GM12878 (cell line): Measurements from ENCODE around the gene ASAH2. TPM values are rescaled to one million over a fixed set of nuclear protein-coding genes. Genes with fewer than 3 reads are reported as not detected.
"Not testable (repeated sequence)": the region's sequence is repeated elsewhere in the genome, so short reads cannot be mapped to it uniquely, and the experiment has no call there.

ENCODE experiments used
- ATAC-seq: fragments of 200-7000 bp; cut with Tn5 transposase; 3 replicates; pipeline ENCODE4 v1.9.1; 2020; ENCODE audit warnings: mild to moderate bottlenecking, moderate library complexity
- BruUV-seq: library from RNA; stranded (reverse); fragments of 400-500 nt; replicated peaks from 2 replicates; lab custom pipeline; 2021; lab: Mats Ljungman, UMichigan
- CTCF ChIA-PET: fragments of 300-600 bp; sonication (Branson Sonifier 250); formaldehyde crosslinking; extraction: SDS; loops from one replicate; lab custom pipeline; 2021; ENCODE audit warnings: inconsistent platforms; lab: Yijun Ruan, JAX
- POLR2A ChIA-PET: fragments of 350-600 bp; formaldehyde crosslinking; extraction: SDS; loops from one replicate; lab custom pipeline; 2021; ENCODE audit warnings: inconsistent platforms; lab: Charles Lee
- RAD21 ChIA-PET: fragments of 300-600 bp; sonication (Branson Sonifier 250); formaldehyde crosslinking; loops from one replicate; lab custom pipeline; 2023; ENCODE audit warnings: antibody characterized with exemption; ENCODE audit not compliant: unreplicated experiment; lab: Charles Lee
- SMC1A ChIA-PET: fragments of 300-600 bp; sonication (Branson Sonifier 250); formaldehyde crosslinking; loops from one replicate; lab custom pipeline; 2023; ENCODE audit not compliant: unreplicated experiment, uncharacterized antibody; lab: Charles Lee
- DNase-seq: peaks from one replicate; pipeline ENCODE4 v3.0.0-alpha.2; 2011; ENCODE audit warnings: low read depth, low spot score
- FAIRE-seq: peaks from 3 replicates; lab custom pipeline; 2011; peaks lifted over from hg19 to GRCh38; lab: Jason Lieb, UNC
- H2AFZ ChIP-seq: 2 replicates; pipeline ENCODE4 v1.6.0; 2011; ENCODE audit warnings: low read depth, low read length, control low read depth; ENCODE audit not compliant: control insufficient read depth
- H3K27ac ChIP-seq: 2 replicates; pipeline ENCODE4 v1.5.1; 2011; ENCODE audit warnings: control low read depth; ENCODE audit not compliant: control insufficient read depth, insufficient read depth
- H3K27me3 ChIP-seq, 2 experiments: replicated peaks in 1 of 2; 2 replicates each; pipeline versions ENCODE4 v1.6.0 to v1.6.1; 2011; ENCODE audit warnings: low read length in 1 of 2; ENCODE audit not compliant: control insufficient read depth in 2 of 2, insufficient read depth in 2 of 2
- H3K36me3 ChIP-seq, 2 experiments: 2 replicates each; pipeline ENCODE4 v1.5.1; 2011; ENCODE audit warnings: low read length in 1 of 2; ENCODE audit not compliant: control insufficient read depth in 2 of 2, insufficient read depth in 2 of 2
- H3K4me1 ChIP-seq: 2 replicates; pipeline ENCODE4 v1.6.1; 2011; ENCODE audit warnings: mild to moderate bottlenecking, low read length, moderate library complexity, mixed read lengths; ENCODE audit not compliant: control insufficient read depth, insufficient read depth
- H3K4me2 ChIP-seq: 2 replicates; pipeline ENCODE4 v1.6.0; 2011; ENCODE audit warnings: control low read depth; ENCODE audit not compliant: control insufficient read depth, insufficient read depth
- H3K4me3 ChIP-seq: fragments of 200-600 bp; sonication (generic); 2 replicates; pipeline ENCODE4 v1.5.1; 2016
- H3K79me2 ChIP-seq: 2 replicates; pipeline ENCODE4 v1.6.0; 2011; ENCODE audit warnings: low read length; ENCODE audit not compliant: control insufficient read depth, insufficient read depth
- H3K9ac ChIP-seq: 2 replicates; pipeline ENCODE4 v1.8.0; 2011; ENCODE audit warnings: low read length, control low read depth, mixed read lengths; ENCODE audit not compliant: control insufficient read depth, insufficient read depth
- H3K9me3 ChIP-seq: replicated peaks from 3 replicates; pipeline ENCODE4 v1.5.1; 2011; ENCODE audit warnings: mild to moderate bottlenecking, low read length; ENCODE audit not compliant: control insufficient read depth, insufficient read depth
- H4K20me1 ChIP-seq: 2 replicates; pipeline ENCODE4 v1.6.0; 2011; ENCODE audit not compliant: control insufficient read depth, insufficient read depth
- BMI1 ChIP-seq: fragments of 450-650 bp; IDR thresholded peaks from 2 replicates; pipeline ENCODE4 v1.6.1; 2016; ENCODE audit warnings: mild to moderate bottlenecking, moderate library complexity, borderline replicate concordance
- CBX3 ChIP-seq: fragments of 200-600 bp; sonication (generic); IDR thresholded peaks from 2 replicates; pipeline ENCODE4 v1.6.1; 2016; ENCODE audit warnings: low read depth, borderline replicate concordance
- FOXK2 ChIP-seq: fragments of 450-650 bp; IDR thresholded peaks from 2 replicates; pipeline ENCODE4 v1.6.1; 2017; ENCODE audit warnings: mild to moderate bottlenecking, moderate library complexity
- GABPA ChIP-seq: IDR thresholded peaks from 2 replicates; pipeline ENCODE4 v1.6.1; 2014; ENCODE audit warnings: antibody characterized with exemption, low read depth, mild to moderate bottlenecking, inconsistent platforms
- GATAD2B ChIP-seq: fragments of 450-650 bp; conservative IDR thresholded peaks from 2 replicates; pipeline ENCODE4 v1.6.1; 2017; ENCODE audit warnings: low read depth, mild to moderate bottlenecking, moderate library complexity
- MTA3 ChIP-seq: IDR thresholded peaks from 2 replicates; pipeline ENCODE4 v1.6.1; 2012; ENCODE audit warnings: low read length, inconsistent platforms, borderline replicate concordance
- NBN ChIP-seq: fragments of 450-650 bp; IDR thresholded peaks from 2 replicates; pipeline ENCODE4 v1.6.1; 2016
- PAX8 ChIP-seq: fragments of 450-650 bp; IDR thresholded peaks from 2 replicates; pipeline ENCODE4 v1.6.1; 2017; ENCODE audit warnings: mild to moderate bottlenecking, moderate library complexity
- SMAD1 ChIP-seq: fragments of 450-650 bp; IDR thresholded peaks from 2 replicates; pipeline ENCODE4 v1.6.1; 2018; ENCODE audit warnings: mild to moderate bottlenecking, low read depth; ENCODE audit not compliant: partially characterized antibody
- TCF3 ChIP-seq: IDR thresholded peaks from 2 replicates; pipeline ENCODE4 v1.6.1; 2012; ENCODE audit warnings: low read depth, mild to moderate bottlenecking, low read length, borderline replicate concordance; ENCODE audit not compliant: insufficient read depth
- WGBS: methylation state at CpG from one replicate; pipeline ENCODE4 v1.1.6; 2016; ENCODE audit warnings: low lambda C conversion rate; ENCODE audit not compliant: insufficient replicate concordance, insufficient coverage; ENCODE audit errors: missing lambda C conversion rate; 5-methylcytosine and 5-hydroxymethylcytosine counted together
- in situ Hi-C: fragments of 300-500 bp; cut with MboI; formaldehyde crosslinking; loops from 9 replicates; pipeline ENCODE4 v1.14.3; 2018; ENCODE audit warnings: mixed read lengths
- intact Hi-C: fragments of 100-400 bp; cut with micrococcal nuclease; formaldehyde crosslinking; loops from one replicate; pipeline ENCODE4 v1.14.2; 2022; ENCODE audit not compliant: unreplicated experiment
- polyA plus RNA-seq, 11 experiments: library from polyadenylated mRNA; depleted of rRNA in 4 of 11; unstranded in 6 of 11; stranded (reverse) in 5 of 11; fragments of >200 nt; fragmentation: Nextera tagmentation in 4 of 11; fragmentation: Illumina TruSeq in 1 of 11; extraction: Ambion mirVana in 4 of 11; extraction: Trizol in 1 of 11; gene quantifications; 1 replicate in 1 of 11; 2 replicates in 10 of 11; pipeline versions ENCODE4 v1.2.1 to v1.2.3, GENCODE V29; 2011 to 2016; ENCODE audit warnings: inconsistent platforms in 2 of 11, missing spikeins in 2 of 11, low read depth in 1 of 11
- total RNA-seq, 4 experiments: library from RNA; depleted of rRNA in 3 of 4; stranded (reverse); fragments of >200 nt in 3 of 4; fragmentation: Illumina TruSeq in 1 of 4; extraction: Trizol in 1 of 4; gene quantifications; 2 replicates each; pipeline versions ENCODE4 v1.2.1 to v1.2.3, GENCODE V29; 2013 to 2021
- TF ChIP-seq, protein P1 (sequence below): IDR thresholded peaks from 2 replicates; pipeline ENCODE4 v1.6.1; 2011; ENCODE audit warnings: low read depth, mild to moderate bottlenecking, low read length, moderate library complexity, borderline replicate concordance; ENCODE audit errors: extremely low read depth
- TF ChIP-seq, protein P2 (sequence below): fragments of 450-650 bp; IDR thresholded peaks from 2 replicates; pipeline ENCODE4 v1.6.1; 2018; ENCODE audit warnings: borderline replicate concordance, mild to moderate bottlenecking; ENCODE audit not compliant: partially characterized antibody
- TF ChIP-seq, protein P3 (sequence below): fragments of 450-650 bp; IDR thresholded peaks from 2 replicates; pipeline ENCODE4 v1.6.1; 2018; ENCODE audit warnings: mild to moderate bottlenecking, low read depth, moderate library complexity; ENCODE audit not compliant: partially characterized antibody

The ASAH2 gene
- total and polyA plus RNA-seq, 10 of the 15 experiments (the other 5 are each of a cell fraction or from before 2014, with no cell fraction given) = 0.23 to 2.3 (median 1.1) TPM

DNA sequence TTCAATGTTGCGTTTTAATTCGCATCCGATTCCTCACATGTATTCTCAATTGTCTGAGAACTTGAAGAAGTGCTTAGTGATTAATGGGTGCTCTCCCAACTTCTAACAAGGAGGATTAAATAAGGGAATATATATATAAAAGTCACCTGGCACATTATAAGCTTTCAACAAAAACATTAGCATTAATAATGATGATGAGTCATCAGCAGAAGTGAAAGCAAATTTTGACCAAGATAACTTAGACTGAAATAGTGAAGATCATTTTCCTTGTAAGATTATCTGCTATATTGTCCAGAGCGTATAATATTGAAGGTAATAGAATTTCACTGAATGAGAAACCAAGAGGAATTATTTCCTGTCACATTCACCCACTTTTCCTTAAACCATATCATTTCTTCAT, 8.5 kb downstream of the ASAH2 start:
- SMC1A ChIA-PET = no interaction called here
- no peak for DNase-seq
- no peak for FAIRE-seq
- H3K4me3 ChIP-seq = no peak overlapping the region
- ATAC-seq = no peak
- CTCF ChIA-PET = interaction anchor here (1.0 to 2.1 kb wide), 2 partner anchors 16 to 18 kb away, joined by 3 to 5 read pairs; no protein-coding TSS in a partner anchor
- no peak overlapping the region for H3K27ac ChIP-seq
- POLR2A ChIA-PET = no interaction called here
- no peaks in the 10 kb centered on the region for H3K9me3 ChIP-seq
- H3K36me3 ChIP-seq = no peaks in the 10 kb centered on the region
- H3K9ac ChIP-seq = no peak overlapping the region
- WGBS = 75% methylated on average over 4 of the region's 4 CpGs
- BruUV-seq = no TSS peak
- H3K27me3 ChIP-seq = no peaks in the 10 kb centered on the region; a peak in 1 of 4 replicates
- TF ChIP-seq BMI1 (no peak), NBN (no peak), CBX3 (no peak), SMAD1 (no peak), FOXK2 (no peak), PAX8 (no peak), GABPA (no peak), MTA3 (no peak), TCF3 (no peak), GATAD2B (no peak)
- TF ChIP-seq, protein P1, sequence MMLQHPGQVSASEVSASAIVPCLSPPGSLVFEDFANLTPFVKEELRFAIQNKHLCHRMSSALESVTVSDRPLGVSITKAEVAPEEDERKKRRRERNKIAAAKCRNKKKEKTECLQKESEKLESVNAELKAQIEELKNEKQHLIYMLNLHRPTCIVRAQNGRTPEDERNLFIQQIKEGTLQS = no peak
- TF ChIP-seq, protein P2, sequence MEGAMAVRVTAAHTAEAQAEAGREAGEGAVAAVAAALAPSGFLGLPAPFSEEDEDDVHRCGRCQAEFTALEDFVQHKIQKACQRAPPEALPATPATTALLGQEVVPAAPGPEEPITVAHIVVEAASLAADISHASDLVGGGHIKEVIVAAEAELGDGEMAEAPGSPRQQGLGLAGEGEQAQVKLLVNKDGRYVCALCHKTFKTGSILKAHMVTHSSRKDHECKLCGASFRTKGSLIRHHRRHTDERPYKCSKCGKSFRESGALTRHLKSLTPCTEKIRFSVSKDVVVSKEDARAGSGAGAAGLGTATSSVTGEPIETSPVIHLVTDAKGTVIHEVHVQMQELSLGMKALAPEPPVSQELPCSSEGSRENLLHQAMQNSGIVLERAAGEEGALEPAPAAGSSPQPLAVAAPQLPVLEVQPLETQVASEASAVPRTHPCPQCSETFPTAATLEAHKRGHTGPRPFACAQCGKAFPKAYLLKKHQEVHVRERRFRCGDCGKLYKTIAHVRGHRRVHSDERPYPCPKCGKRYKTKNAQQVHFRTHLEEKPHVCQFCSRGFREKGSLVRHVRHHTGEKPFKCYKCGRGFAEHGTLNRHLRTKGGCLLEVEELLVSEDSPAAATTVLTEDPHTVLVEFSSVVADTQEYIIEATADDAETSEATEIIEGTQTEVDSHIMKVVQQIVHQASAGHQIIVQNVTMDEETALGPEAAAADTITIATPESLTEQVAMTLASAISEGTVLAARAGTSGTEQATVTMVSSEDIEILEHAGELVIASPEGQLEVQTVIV = no peak
- TF ChIP-seq, protein P3, sequence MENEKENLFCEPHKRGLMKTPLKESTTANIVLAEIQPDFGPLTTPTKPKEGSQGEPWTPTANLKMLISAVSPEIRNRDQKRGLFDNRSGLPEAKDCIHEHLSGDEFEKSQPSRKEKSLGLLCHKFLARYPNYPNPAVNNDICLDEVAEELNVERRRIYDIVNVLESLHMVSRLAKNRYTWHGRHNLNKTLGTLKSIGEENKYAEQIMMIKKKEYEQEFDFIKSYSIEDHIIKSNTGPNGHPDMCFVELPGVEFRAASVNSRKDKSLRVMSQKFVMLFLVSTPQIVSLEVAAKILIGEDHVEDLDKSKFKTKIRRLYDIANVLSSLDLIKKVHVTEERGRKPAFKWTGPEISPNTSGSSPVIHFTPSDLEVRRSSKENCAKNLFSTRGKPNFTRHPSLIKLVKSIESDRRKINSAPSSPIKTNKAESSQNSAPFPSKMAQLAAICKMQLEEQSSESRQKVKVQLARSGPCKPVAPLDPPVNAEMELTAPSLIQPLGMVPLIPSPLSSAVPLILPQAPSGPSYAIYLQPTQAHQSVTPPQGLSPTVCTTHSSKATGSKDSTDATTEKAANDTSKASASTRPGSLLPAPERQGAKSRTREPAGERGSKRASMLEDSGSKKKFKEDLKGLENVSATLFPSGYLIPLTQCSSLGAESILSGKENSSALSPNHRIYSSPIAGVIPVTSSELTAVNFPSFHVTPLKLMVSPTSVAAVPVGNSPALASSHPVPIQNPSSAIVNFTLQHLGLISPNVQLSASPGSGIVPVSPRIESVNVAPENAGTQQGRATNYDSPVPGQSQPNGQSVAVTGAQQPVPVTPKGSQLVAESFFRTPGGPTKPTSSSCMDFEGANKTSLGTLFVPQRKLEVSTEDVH = no peak
- in situ Hi-C loops (no loop called here), intact Hi-C loops (no loop called here)
- no peaks in the 10 kb centered on the region for H3K4me1 ChIP-seq
- no peak overlapping the region for H3K4me2 ChIP-seq
- H2AFZ ChIP-seq = no peak overlapping the region
- RAD21 ChIA-PET = no interaction called here
- no peaks in the 10 kb centered on the region for H4K20me1 ChIP-seq
- no peaks in the 10 kb centered on the region for H3K79me2 ChIP-seq

DNA sequence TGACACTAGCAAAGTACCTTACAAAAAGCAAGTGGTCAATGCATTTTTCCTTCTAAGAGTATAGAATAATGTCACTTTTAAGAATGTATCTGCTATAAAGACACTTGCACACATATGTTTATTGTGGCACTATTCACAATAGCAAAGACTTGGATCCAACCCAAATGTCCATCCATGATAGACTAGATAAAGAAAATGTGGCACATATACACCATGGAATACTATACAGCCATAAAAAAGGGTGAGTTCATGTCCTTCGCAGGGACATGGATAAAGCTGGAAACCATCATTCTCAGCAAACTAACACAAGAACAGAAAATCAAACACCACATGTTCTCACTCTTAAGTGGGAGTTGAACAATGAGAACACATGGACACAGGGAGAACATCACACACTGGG, 9.8 kb downstream of the ASAH2 start:
- BruUV-seq, intact Hi-C loops, DNase-seq, H3K4me2 ChIP-seq, H3K36me3 ChIP-seq, H3K9me3 ChIP-seq, ATAC-seq, in situ Hi-C loops, RAD21 ChIA-PET, H3K27ac ChIP-seq, H3K27me3 ChIP-seq, H3K79me2 ChIP-seq, H3K4me1 ChIP-seq, POLR2A ChIA-PET, H2AFZ ChIP-seq, H3K9ac ChIP-seq, H4K20me1 ChIP-seq, FAIRE-seq, H3K4me3 ChIP-seq: not testable (repeated sequence)
- 94% methylated on average over 1 of the region's 1 CpG for WGBS
- ChIA-PET SMC1A (interaction anchor here (0.8 kb wide), 1 partner anchor 34 kb away, joined by 3 read pairs; no protein-coding TSS in a partner anchor), CTCF (interaction anchor here (1.0 to 1.9 kb wide), 3 partner anchors 11 to 34 kb away, joined by 3 to 6 read pairs (median 4); no protein-coding TSS in a partner anchor)
